Measurements from ENCODE around the gene URB2. TPM values are rescaled to one million over a fixed set of nuclear protein-coding genes. Genes with fewer than 3 reads are reported as not detected.

The URB2 gene
- total and polyA plus RNA-seq, 2 donors (not counting 3 experiments of a cell fraction or from before 2014, with no cell fraction given) = 4.7 to 12.4 TPM

DNA sequence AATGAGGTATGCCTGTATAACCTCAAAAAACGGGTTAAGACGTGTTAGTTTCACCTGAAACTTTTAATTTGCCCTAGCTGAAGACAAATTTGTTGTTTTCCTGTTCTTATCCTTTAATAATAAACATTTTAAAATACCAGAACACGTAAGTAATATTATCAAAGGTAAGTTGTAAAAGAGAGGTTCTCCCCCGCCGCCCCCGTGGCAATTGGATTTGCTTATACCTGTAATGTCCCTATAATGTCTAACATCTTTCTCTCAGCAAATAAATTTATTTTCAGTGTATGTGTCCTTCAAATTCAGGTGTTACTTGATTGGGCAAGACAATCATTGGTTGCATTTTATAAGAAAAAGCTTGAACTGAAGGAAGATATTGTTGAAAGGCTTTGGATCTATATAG lies 5.9 kb downstream of the URB2 start:
- FAIRE-seq = no peak
- peaks cover 6 to 18% of the 10 kb centered on the region in 2 experiments for H3K36me3 ChIP-seq (ENCODE audit: control insufficient read depth in 2 of 2, extremely low read depth in 1 of 2, insufficient read depth in 2 of 2, low read length in 2 of 2)
- BruUV-seq (replicated peaks) = no TSS peak

More for the DNA sequence above, 5.9 kb downstream of the URB2 start:
- no peak for DNase-seq (ENCODE audit: low read depth, low spot score)
- Histone ChIP-seq H3K27ac (ENCODE audit: insufficient read depth, low read depth, low read length) (no peak overlapping the region), H3K79me2 (ENCODE audit: control insufficient read depth, insufficient read depth, low read length) (peaks cover 51% of the 10 kb centered on the region), H3K27me3 (ENCODE audit: control insufficient read depth in 2 of 2, insufficient read depth in 2 of 2, low read length in 2 of 2) (no peaks in the 10 kb centered on the region), H3K4me3 (replicated peaks in 1 of 3; ENCODE audit: insufficient read depth in 1 of 3, low read depth in 1 of 3, low read length in 3 of 3) (no peak overlapping the region), H2AFZ (ENCODE audit: low read depth, low read length) (no peak overlapping the region), H3K9me3 (replicated peaks; ENCODE audit: control insufficient read depth, insufficient read depth, low read length) (no peaks in the 10 kb centered on the region), H3K4me1 (ENCODE audit: control insufficient read depth, extremely low read depth, insufficient read depth, low read length) (peaks cover 7% of the 10 kb centered on the region), H3K9ac (replicated peaks; ENCODE audit: extremely low read depth, insufficient read depth, low read length) (no peak overlapping the region), H3K4me2 (ENCODE audit: insufficient read depth, low read length) (no peak overlapping the region), H4K20me1 (replicated peaks; ENCODE audit: control insufficient read depth, extremely low read depth, insufficient read depth, low read length) (no peaks in the 10 kb centered on the region), H3K9me1 (replicated peaks; ENCODE audit: control insufficient read depth, extremely low read depth, insufficient read depth, low read length) (no peaks in the 10 kb centered on the region)
- TF ChIP-seq, protein P1, sequence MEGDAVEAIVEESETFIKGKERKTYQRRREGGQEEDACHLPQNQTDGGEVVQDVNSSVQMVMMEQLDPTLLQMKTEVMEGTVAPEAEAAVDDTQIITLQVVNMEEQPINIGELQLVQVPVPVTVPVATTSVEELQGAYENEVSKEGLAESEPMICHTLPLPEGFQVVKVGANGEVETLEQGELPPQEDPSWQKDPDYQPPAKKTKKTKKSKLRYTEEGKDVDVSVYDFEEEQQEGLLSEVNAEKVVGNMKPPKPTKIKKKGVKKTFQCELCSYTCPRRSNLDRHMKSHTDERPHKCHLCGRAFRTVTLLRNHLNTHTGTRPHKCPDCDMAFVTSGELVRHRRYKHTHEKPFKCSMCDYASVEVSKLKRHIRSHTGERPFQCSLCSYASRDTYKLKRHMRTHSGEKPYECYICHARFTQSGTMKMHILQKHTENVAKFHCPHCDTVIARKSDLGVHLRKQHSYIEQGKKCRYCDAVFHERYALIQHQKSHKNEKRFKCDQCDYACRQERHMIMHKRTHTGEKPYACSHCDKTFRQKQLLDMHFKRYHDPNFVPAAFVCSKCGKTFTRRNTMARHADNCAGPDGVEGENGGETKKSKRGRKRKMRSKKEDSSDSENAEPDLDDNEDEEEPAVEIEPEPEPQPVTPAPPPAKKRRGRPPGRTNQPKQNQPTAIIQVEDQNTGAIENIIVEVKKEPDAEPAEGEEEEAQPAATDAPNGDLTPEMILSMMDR (IDR thresholded peaks at IDR 0.05; ENCODE audit: extremely low read depth in 1 of 2, insufficient read depth in 1 of 2, low read depth in 1 of 2, low read length in 2 of 2) = no peak
- TF ChIP-seq FOS (IDR thresholded peaks at IDR 0.05; ENCODE audit: borderline replicate concordance, insufficient read depth, low read length) (no peak), POLR2A (IDR thresholded peaks at IDR 0.05; ENCODE audit: low read depth, low read length) (no peak), EZH2 (IDR thresholded peaks at IDR 0.05; ENCODE audit: borderline replicate concordance, low read depth, low read length, severe bottlenecking) (no peak), POLR2AphosphoS5 (IDR thresholded peaks at IDR 0.05; ENCODE audit: insufficient read depth, low read depth, low read length) (no peak), JUN (IDR thresholded peaks at IDR 0.05; ENCODE audit: borderline replicate concordance, insufficient read depth, insufficient read length, low read depth) (no peak), GATA2 (IDR thresholded peaks at IDR 0.05; ENCODE audit: insufficient read depth, insufficient read length, low read depth, low read length) (no peak), MYC (IDR thresholded peaks at IDR 0.05; ENCODE audit: low read depth, low read length) (no peak)
- TF ChIP-seq, protein P2, sequence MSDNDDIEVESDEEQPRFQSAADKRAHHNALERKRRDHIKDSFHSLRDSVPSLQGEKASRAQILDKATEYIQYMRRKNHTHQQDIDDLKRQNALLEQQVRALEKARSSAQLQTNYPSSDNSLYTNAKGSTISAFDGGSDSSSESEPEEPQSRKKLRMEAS (IDR thresholded peaks at IDR 0.05; ENCODE audit: insufficient read depth, insufficient read length) = no peak
- dilution Hi-C loops (cut with MboI; ENCODE audit: extremely low pct_ligation_motif_present, low sequenced_read_pairs) = no loop called here
- ChIA-PET POLR2A (no interaction called here), CTCF (interaction anchor here (1.2 to 1.3 kb wide), 2 partner anchors 75 to 589 kb away, joined by 3 to 4 read pairs; no protein-coding TSS in a partner anchor)
- intact Hi-C loops (cut with micrococcal nuclease) = no loop called here

Data from endothelial cell of umbilical vein (primary cell).